Esophagus muscularis mucosa (tissue), 4 donors: ENCODE data around the gene TMEM69. TPM values are rescaled to one million over a fixed set of nuclear protein-coding genes. Genes with fewer than 3 reads are reported as not detected.
"Not testable (repeated sequence)": the region's sequence is repeated elsewhere in the genome, so short reads cannot be mapped to it uniquely, and the experiment has no call there.

Experiments
- DNase-seq: peaks from one replicate; pipeline ENCODE4 v3.0.0-alpha.2; 2017; ENCODE audit errors: extremely low spot score
- H3K27ac ChIP-seq, 4 donors: fragments of 200-600 bp; sonication (generic); replicated peaks in 1 of 4; 1 replicate in 3 of 4; 2 replicates in 1 of 4; pipeline ENCODE4 v1.5.1; 2016 to 2019; ENCODE audit warnings: mild to moderate bottlenecking in 1 of 4
- H3K27me3 ChIP-seq, 4 donors: fragments of 200-600 bp; sonication (generic); one replicate each; pipeline versions ENCODE4 v1.5.1 to v1.6.0; 2016 to 2019
- H3K36me3 ChIP-seq, 4 donors: fragments of 200-600 bp; sonication (generic); one replicate each; pipeline ENCODE4 v1.5.1; 2016 to 2019
- H3K4me1 ChIP-seq, 4 donors: fragments of 200-600 bp; sonication (generic); one replicate each; pipeline ENCODE4 v1.5.1; 2016 to 2019
- H3K4me3 ChIP-seq, 4 donors: fragments of 200-600 bp; sonication (generic); 1 replicate in 2 of 4; 2 replicates in 2 of 4; pipeline ENCODE4 v1.5.1; 2016 to 2019; ENCODE audit warnings: mild to moderate bottlenecking in 4 of 4, moderate library complexity in 1 of 4
- H3K9me3 ChIP-seq, 4 donors: fragments of 200-600 bp; sonication (generic); 1 replicate in 3 of 4; 2 replicates in 1 of 4; pipeline ENCODE4 v1.5.1; 2016 to 2019
- EP300 ChIP-seq: sonication (generic); formaldehyde crosslinking; IDR thresholded peaks from one replicate; pipeline ENCODE4 v1.6.1; 2017; ENCODE audit warnings: antibody characterized with exemption
- POLR2A ChIP-seq: fragments of 450-650 bp; IDR thresholded peaks from one replicate; pipeline ENCODE4 v1.6.1; 2017; ENCODE audit warnings: antibody characterized with exemption, moderate library complexity, mild to moderate bottlenecking, low read depth
- POLR2AphosphoS5 ChIP-seq, 2 donors: sonication (generic); formaldehyde crosslinking; IDR thresholded peaks; one replicate each; pipeline ENCODE4 v1.6.1; 2017; ENCODE audit warnings: antibody characterized with exemption in 2 of 2
- WGBS: methylation state at CpG from one replicate; pipeline ENCODE4 v1.1.5; 2018; 5-methylcytosine and 5-hydroxymethylcytosine counted together
- intact Hi-C: fragments of 100-400 bp; cut with DNase I; formaldehyde crosslinking; loops from one replicate; pipeline ENCODE4 v1.15.1; 2023
- total RNA-seq, 4 donors: library from RNA; depleted of rRNA; stranded (reverse); fragments of >200 nt; gene quantifications; one replicate each; pipeline versions ENCODE4 v1.1.0 to v1.2.1, GENCODE V29; 2016
- TF ChIP-seq, protein P1 (sequence below), 3 experiments: fragments of 200-600 bp in 2 of 3; fragments of 450-650 bp in 1 of 3; sonication (generic) in 2 of 3; IDR thresholded peaks; one replicate each; pipeline ENCODE4 v1.5.1; 2017 to 2019; ENCODE audit warnings: antibody characterized with exemption in 3 of 3, mild to moderate bottlenecking in 2 of 3, moderate library complexity in 1 of 3

The TMEM69 gene
- total RNA-seq, 4 donors from 2014 or later = 18.9 to 22.5 (median 19.9) TPM

DNA sequence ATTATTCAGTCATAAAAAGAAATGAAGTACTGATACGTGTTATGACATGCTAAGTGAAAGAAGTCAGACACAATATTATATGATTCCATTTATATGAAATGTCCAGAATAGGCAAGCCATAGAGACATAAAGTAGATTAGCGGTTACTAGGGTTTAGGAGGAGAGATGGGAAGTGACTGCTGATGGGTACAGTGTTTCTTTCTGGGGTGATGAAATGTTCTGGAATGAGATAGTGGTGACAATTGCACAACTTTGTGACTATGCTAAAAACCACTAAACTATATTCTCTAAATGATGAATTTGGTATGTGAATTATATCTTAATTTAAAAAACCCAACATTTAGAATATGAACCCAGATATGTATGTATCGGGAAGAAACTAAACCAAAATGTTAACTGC, 34.8 kb downstream of the TMEM69 start:
- intact Hi-C loops = no loop called here
- Histone ChIP-seq H3K4me1 (no peaks in the 10 kb centered on the region), H3K9me3 (no peaks in the 10 kb centered on the region), H3K27ac (no peak overlapping the region), H3K36me3 (peaks cover 6 to 43% (median 15%) of the 10 kb centered on the region in 4 donors), H3K27me3 (no peaks in the 10 kb centered on the region), H3K4me3 (no peak overlapping the region)
- no peak for DNase-seq
- 88% methylated on average over 3 of the region's 3 CpGs for WGBS
- no peak for TF ChIP-seq POLR2A

DNA sequence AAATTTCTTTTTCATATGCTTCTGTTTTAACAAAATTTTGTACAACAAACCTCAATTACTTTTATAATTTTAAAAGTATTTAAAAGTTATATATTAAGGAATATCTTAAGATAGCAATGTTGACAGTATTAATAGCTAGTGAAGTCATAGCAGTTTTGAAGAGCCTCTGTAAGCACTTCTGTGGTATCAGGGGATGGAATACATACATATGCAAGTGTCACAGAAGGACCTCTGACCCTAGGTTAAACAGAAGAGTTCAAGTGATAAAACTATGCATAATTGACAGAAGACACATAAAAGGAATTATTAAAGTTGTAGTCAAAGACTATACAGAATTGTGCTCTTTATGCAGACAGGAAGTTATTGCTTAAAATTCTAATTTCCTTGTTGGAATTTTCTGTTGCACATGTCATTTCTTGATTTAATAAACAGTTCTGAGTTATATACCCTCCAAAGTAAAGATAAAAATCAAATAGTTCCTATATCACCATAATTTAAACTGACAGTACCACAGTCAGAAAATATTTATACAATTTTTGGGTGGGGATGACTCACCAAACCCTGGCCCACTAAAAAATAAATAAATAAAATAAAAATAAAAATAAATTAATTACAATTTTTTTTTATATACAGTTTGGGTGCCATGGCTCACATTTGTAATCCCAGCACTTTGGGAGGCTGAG, 35.4 kb downstream of the TMEM69 start:
- DNase-seq = no peak
- Histone ChIP-seq H3K27ac (no peak overlapping the region), H3K27me3 (no peaks in the 10 kb centered on the region), H3K36me3 (peaks cover 6 to 42% (median 16%) of the 10 kb centered on the region in 4 donors), H3K4me3 (no peak overlapping the region), H3K4me1 (no peaks in the 10 kb centered on the region), H3K9me3 (no peaks in the 10 kb centered on the region)
- no peak for TF ChIP-seq POLR2AphosphoS5 (IDR thresholded peaks at IDR 0.05)
- TF ChIP-seq, protein P1, sequence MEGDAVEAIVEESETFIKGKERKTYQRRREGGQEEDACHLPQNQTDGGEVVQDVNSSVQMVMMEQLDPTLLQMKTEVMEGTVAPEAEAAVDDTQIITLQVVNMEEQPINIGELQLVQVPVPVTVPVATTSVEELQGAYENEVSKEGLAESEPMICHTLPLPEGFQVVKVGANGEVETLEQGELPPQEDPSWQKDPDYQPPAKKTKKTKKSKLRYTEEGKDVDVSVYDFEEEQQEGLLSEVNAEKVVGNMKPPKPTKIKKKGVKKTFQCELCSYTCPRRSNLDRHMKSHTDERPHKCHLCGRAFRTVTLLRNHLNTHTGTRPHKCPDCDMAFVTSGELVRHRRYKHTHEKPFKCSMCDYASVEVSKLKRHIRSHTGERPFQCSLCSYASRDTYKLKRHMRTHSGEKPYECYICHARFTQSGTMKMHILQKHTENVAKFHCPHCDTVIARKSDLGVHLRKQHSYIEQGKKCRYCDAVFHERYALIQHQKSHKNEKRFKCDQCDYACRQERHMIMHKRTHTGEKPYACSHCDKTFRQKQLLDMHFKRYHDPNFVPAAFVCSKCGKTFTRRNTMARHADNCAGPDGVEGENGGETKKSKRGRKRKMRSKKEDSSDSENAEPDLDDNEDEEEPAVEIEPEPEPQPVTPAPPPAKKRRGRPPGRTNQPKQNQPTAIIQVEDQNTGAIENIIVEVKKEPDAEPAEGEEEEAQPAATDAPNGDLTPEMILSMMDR (IDR thresholded peaks at IDR 0.05) = no peak
- TF ChIP-seq EP300 = no peak
- TF ChIP-seq POLR2A = no peak
- intact Hi-C loops = no loop called here

DNA sequence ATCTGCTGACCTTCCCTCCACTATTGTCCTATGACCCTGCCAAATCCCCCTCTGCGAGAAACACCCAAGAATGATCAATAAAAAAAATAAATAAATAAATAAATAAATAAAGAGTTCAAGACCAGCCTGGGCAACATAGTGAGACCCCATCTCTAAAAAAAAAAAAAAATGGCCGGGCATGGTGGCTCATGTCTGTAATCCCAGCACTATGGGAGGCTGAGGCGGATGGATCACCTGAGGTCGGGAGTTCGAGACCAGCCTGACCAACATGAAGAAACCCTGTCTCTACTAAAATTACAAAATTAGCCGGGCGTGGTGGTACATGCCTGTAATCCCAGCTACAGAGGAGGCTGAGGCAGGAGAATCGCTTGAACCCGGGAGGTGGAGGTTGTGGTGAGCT, 38.0 kb downstream of the TMEM69 start:
- H3K4me1 ChIP-seq, H3K27ac ChIP-seq, H3K4me3 ChIP-seq, DNase-seq, intact Hi-C loops, H3K27me3 ChIP-seq, H3K9me3 ChIP-seq: not testable (repeated sequence)
- peaks cover 6 to 49% (median 25%) of the 10 kb centered on the region in 4 donors for H3K36me3 ChIP-seq
- 98% methylated on average over 9 of the region's 9 CpGs for WGBS

DNA sequence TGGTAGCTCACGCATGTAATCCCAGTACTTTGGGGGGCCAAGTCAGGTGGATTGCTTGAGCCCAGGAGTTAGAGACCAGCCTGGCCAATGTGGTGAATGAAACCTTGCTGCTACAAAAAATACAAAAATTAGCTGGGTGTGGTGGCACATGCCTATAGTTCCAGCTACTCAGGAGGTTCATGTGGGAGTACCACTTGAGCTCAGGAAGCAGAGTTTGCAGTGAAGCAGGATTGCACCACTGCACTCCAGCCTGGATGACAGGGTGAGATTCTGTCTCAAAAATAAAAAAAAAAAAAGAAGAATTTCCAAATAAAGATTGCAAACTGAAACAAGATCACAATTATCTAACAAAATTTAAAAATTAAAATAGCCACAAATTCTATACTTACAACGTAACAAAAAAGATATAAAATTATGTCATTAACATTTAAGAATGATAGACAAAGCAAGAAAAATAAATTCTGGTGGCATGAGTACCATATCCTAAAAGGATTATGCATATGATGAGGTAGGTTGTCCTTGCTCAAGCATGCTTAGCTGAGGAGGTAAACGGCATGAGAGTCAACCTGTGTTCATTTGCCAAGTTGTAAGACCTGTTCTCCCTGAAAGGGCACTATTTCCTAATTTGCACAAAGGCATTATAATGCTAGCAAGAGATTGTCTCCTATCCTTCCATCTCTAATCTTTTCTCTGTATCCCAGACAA, 42.2 kb downstream of the TMEM69 start:
- no peak for TF ChIP-seq EP300
- TF ChIP-seq POLR2AphosphoS5 (IDR thresholded peaks at IDR 0.05) = no peak
- TF ChIP-seq POLR2A = no peak
- TF ChIP-seq, protein P1 (IDR thresholded peaks at IDR 0.05) = no peak
- Histone ChIP-seq H3K36me3 (peaks cover 6 to 37% (median 25%) of the 10 kb centered on the region in 4 donors), H3K4me1 (no peaks in the 10 kb centered on the region), H3K9me3 (no peaks in the 10 kb centered on the region), H3K4me3 (no peak overlapping the region), H3K27ac (no peak overlapping the region), H3K27me3 (no peaks in the 10 kb centered on the region)
- DNase-seq = no peak
- intact Hi-C loops = no loop called here
- 82% methylated on average over 3 of the region's 3 CpGs for WGBS

DNA sequence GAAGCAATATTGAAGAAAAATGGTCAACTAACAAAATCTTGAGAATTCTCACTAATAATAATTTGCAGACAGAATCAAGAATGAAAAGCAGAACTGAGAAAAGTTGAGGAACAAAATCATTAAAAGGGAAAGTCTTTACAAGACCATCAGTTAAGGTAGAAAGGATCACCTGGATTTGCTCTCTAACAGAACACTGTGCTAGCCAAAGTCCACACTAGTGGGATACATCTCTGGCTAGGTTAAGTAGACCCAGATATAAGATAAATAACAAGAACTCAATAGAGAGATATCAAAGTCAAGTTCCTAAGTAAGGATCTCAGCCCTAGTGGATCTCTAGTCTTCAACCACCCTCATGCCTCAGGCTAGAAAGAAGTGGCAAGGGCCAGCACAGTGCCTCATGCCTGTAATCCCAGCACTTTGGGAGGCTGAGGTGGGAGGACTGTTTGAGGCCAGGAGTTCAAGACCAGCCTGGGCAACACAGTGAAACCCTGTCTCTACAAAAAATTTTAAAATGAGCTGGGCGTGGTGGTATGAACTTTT, 42.9 kb downstream of the TMEM69 start:
- Histone ChIP-seq H3K27me3 (no peaks in the 10 kb centered on the region), H3K4me1 (no peaks in the 10 kb centered on the region), H3K27ac (no peak overlapping the region), H3K9me3 (no peaks in the 10 kb centered on the region), H3K36me3 (peaks cover 6 to 37% (median 25%) of the 10 kb centered on the region in 4 donors), H3K4me3 (no peak overlapping the region)
- TF ChIP-seq, protein P1 (IDR thresholded peaks at IDR 0.05) = no peak
- no peak for TF ChIP-seq POLR2A
- TF ChIP-seq POLR2AphosphoS5 (IDR thresholded peaks at IDR 0.05) = no peak
- TF ChIP-seq EP300 = no peak
- intact Hi-C loops = no loop called here
- whole genome bisulfite sequencing = 93% methylated on average over 1 of the region's 1 CpG
- DNase-seq = no peak
